Esophagus squamous epithelium (tissue), 5 donors: ENCODE results near the gene TRDMT1. TPM values are rescaled to one million over a fixed set of nuclear protein-coding genes. Genes with fewer than 3 reads are reported as not detected.
A peak's percentile ranks its signal among the peaks of the same experiment; 100 is the strongest.

ENCODE experiments used
- DNase-seq: peaks from one replicate; lab custom pipeline; 2025; lab: John Stamatoyannopoulos, UW
- H3K27ac ChIP-seq, 4 donors: fragments of 200-600 bp; sonication (generic); one replicate each; pipeline ENCODE4 v1.5.1; 2016 to 2019; ENCODE audit warnings: mild to moderate bottlenecking in 1 of 4
- H3K27me3 ChIP-seq, 4 donors: fragments of 200-600 bp; sonication (generic); 1 replicate in 3 of 4; 2 replicates in 1 of 4; pipeline versions ENCODE4 v1.5.1 to v1.6.0; 2017 to 2021; ENCODE audit warnings: antibody characterized with exemption in 1 of 4
- H3K36me3 ChIP-seq, 3 donors: fragments of 200-600 bp; sonication (generic); one replicate each; pipeline ENCODE4 v1.5.1; 2016 to 2019
- H3K4me1 ChIP-seq, 3 donors: fragments of 200-600 bp; sonication (generic); one replicate each; pipeline ENCODE4 v1.5.1; 2017 to 2019
- H3K4me3 ChIP-seq, 4 donors: fragments of 200-600 bp; sonication (generic); 1 replicate in 3 of 4; 2 replicates in 1 of 4; pipeline ENCODE4 v1.5.1; 2016 to 2019; ENCODE audit warnings: mild to moderate bottlenecking in 2 of 4, moderate library complexity in 1 of 4
- H3K9me3 ChIP-seq, 3 donors: fragments of 200-600 bp; sonication (generic); one replicate each; pipeline ENCODE4 v1.5.1; 2016 to 2019
- CTCF ChIP-seq, 6 experiments: fragments of 450-650 bp in 4 of 6; fragments of 200-600 bp in 2 of 6; sonication (generic) in 2 of 6; IDR thresholded peaks; one replicate each; pipeline ENCODE4 v1.5.1; 2016 to 2019; ENCODE audit warnings: antibody characterized with exemption in 6 of 6, mild to moderate bottlenecking in 4 of 6, moderate library complexity in 4 of 6
- POLR2A ChIP-seq, 4 donors: fragments of 450-650 bp; IDR thresholded peaks; one replicate each; pipeline ENCODE4 v1.6.1; 2017; ENCODE audit warnings: antibody characterized with exemption in 4 of 4, mild to moderate bottlenecking in 4 of 4, moderate library complexity in 3 of 4
- WGBS, 2 donors: methylation state at CpG; one replicate each; pipeline ENCODE4 v1.1.5; 2018; 5-methylcytosine and 5-hydroxymethylcytosine counted together
- intact Hi-C: fragments of 100-400 bp; cut with DNase I; formaldehyde crosslinking; loops from one replicate; pipeline ENCODE4 v1.15.0; 2022
- total RNA-seq, 4 donors: library from RNA; depleted of rRNA; stranded (reverse); fragments of >200 nt; gene quantifications; one replicate each; pipeline ENCODE4 v1.1.0, GENCODE V29; 2016
- donor health status: DM: yes; HTN: yes; CAD: no.

TRDMT1 gene
- total RNA-seq, 4 donors from 2014 or later, result 1.3 to 5.9 (median 2.6) TPM

- DNase-seq, result no peak
- H3K27ac ChIP-seq, result peak overlapping the region in 2 of 4 donors; percentile 13 to 26
- no peak for TF ChIP-seq POLR2A (IDR thresholded peaks at IDR 0.05)
- WGBS, 2 donors, result 61 to 71% methylated on average over 8 of the region's 8 CpGs
- peaks cover 0 to 62% (median 7%) of the 10 kb centered on the region in 3 donors for H3K36me3 ChIP-seq
- peak overlapping the region in 2 of 4 donors; percentile 72 to 94 for H3K4me3 ChIP-seq
- peaks cover 0 to 2% (median 0%) of the 10 kb centered on the region in 4 donors for H3K27me3 ChIP-seq
- intact Hi-C loops, result no loop called here
- no peaks in the 10 kb centered on the region for H3K9me3 ChIP-seq
- H3K4me1 ChIP-seq, result peaks cover 0 to 71% (median 28%) of the 10 kb centered on the region in 3 donors
Observed at GRCh38 chr10:17235136-17235535, 33.7 kb upstream of the TRDMT1 start.

- TF ChIP-seq POLR2A (IDR thresholded peaks at IDR 0.05) (no peak), CTCF (IDR thresholded peaks at IDR 0.05) (no peak)
- DNase-seq, result no peak
- Histone ChIP-seq H3K27ac (peak overlapping the region in 3 of 4 donors; percentile 71 to 99 (median 96)), H3K4me1 (peaks cover 0 to 77% (median 28%) of the 10 kb centered on the region in 3 donors), H3K4me3 (peak overlapping the region in 2 of 4 donors; percentile 72 to 94), H3K27me3 (peaks cover 0 to 9% (median 0%) of the 10 kb centered on the region in 4 donors), H3K36me3 (peaks cover 0 to 62% (median 7%) of the 10 kb centered on the region in 3 donors), H3K9me3 (no peaks in the 10 kb centered on the region)
- WGBS, 2 donors, result 83 to 95% methylated on average over 5 of the region's 5 CpGs
- intact Hi-C loops, result no loop called here
Observed at GRCh38 chr10:17234431-17234945, 33.0 kb upstream of the TRDMT1 start.

- Histone ChIP-seq H3K9me3 (no peaks in the 10 kb centered on the region), H3K36me3 (peaks cover 0 to 62% (median 7%) of the 10 kb centered on the region in 3 donors), H3K27me3 (peaks cover 0 to 19% (median 0%) of the 10 kb centered on the region in 4 donors), H3K4me1 (peaks cover 0 to 88% (median 28%) of the 10 kb centered on the region in 3 donors), H3K27ac (peak overlapping the region in 3 of 4 donors; percentile 71 to 99 (median 96)), H3K4me3 (peak overlapping the region in 2 of 4 donors; percentile 72 to 94)
- intact Hi-C loops, result no loop called here
- no peak for DNase-seq
- no peak for TF ChIP-seq CTCF (IDR thresholded peaks at IDR 0.05)
- no peak for TF ChIP-seq POLR2A (IDR thresholded peaks at IDR 0.05)
- 52 to 76% methylated on average over 13 to 14 of the region's 14 CpGs for WGBS, 2 donors
Observed at GRCh38 chr10:17233286-17233991, 32.0 kb upstream of the TRDMT1 start.

GRCh38 chr10:17232276-17232960 is 30.9 kb upstream of the TRDMT1 start:
- DNase-seq, result no peak
- peaks cover 0 to 98% (median 28%) of the 10 kb centered on the region in 3 donors for H3K4me1 ChIP-seq
- WGBS, 2 donors, result 24 to 40% methylated on average over 3 of the region's 3 CpGs

More at GRCh38 chr10:17232276-17232960, 30.9 kb upstream of the TRDMT1 start:
- Histone ChIP-seq H3K9me3 (no peaks in the 10 kb centered on the region), H3K4me3 (peak overlapping the region in 3 of 4 donors; percentile 68 to 94 (median 72)), H3K27me3 (peaks cover 0 to 29% (median 2%) of the 10 kb centered on the region in 4 donors), H3K27ac (peak overlapping the region in 3 of 4 donors; percentile 71 to 99 (median 96)), H3K36me3 (peaks cover 0 to 54% (median 7%) of the 10 kb centered on the region in 3 donors)
- intact Hi-C loops, result no loop called here
- TF ChIP-seq CTCF (IDR thresholded peaks at IDR 0.05), result no peak
- no peak for TF ChIP-seq POLR2A (IDR thresholded peaks at IDR 0.05)
